ENCODE results near the gene CELF6. TPM values are rescaled to one million over a fixed set of nuclear protein-coding genes. Genes with fewer than 3 reads are reported as not detected.

CELF6 gene
- total RNA-seq, 1 donor from 2014 or later: 2.2 TPM

GRCh38 chr15:72249142-72249810, 70.7 kb downstream of the CELF6 start:
- POLR2A ChIA-PET: no interaction called here
- ATAC-seq (ENCODE audit: low read depth): no peak
- intact Hi-C loops (cut with micrococcal nuclease): no loop called here
- no peak overlapping the region for H3K4me3 Mint-ChIP-seq
- H3K4me1 Mint-ChIP-seq: no peaks in the 10 kb centered on the region
- no peak for TF ChIP-seq CTCF (IDR thresholded peaks at IDR 0.05)
- H3K36me3 Mint-ChIP-seq (ENCODE audit: low read depth): peaks cover 81% of the 10 kb centered on the region
- CTCF ChIA-PET: no interaction called here
- no peaks in the 10 kb centered on the region for H3K27me3 Mint-ChIP-seq
- no peaks in the 10 kb centered on the region for H3K9me3 Mint-ChIP-seq
- DNase-seq: no peak
- H3K27ac Mint-ChIP-seq: no peak overlapping the region

- Mint-ChIP-seq H3K9me3 (no peaks in the 10 kb centered on the region), H3K4me1 (no peaks in the 10 kb centered on the region), H3K27me3 (no peaks in the 10 kb centered on the region), H3K36me3 (ENCODE audit: low read depth) (peaks cover 82% of the 10 kb centered on the region), H3K4me3 (no peak overlapping the region), H3K27ac (no peak overlapping the region)
- DNase-seq (no peak), ATAC-seq (ENCODE audit: low read depth) (no peak)
- CTCF ChIA-PET: no interaction called here
- POLR2A ChIA-PET: no interaction called here
- no peak for TF ChIP-seq CTCF (IDR thresholded peaks at IDR 0.05)
- intact Hi-C loops (cut with micrococcal nuclease): no loop called here
Observed at GRCh38 chr15:72248514-72248913, 71.4 kb downstream of the CELF6 start.

GRCh38 chr15:72242775-72243370, 77.1 kb downstream of the CELF6 start:
- CTCF ChIA-PET: no interaction called here
- POLR2A ChIA-PET: no interaction called here
- TF ChIP-seq CTCF (IDR thresholded peaks at IDR 0.05): no peak

GRCh38 chr15:72239652-72240051, 80.3 kb downstream of the CELF6 start:
- ChIA-PET CTCF (interaction anchor here (0.9 to 1.7 kb wide), 3 partner anchors 12 to 40 kb away, joined by 3 to 11 read pairs (median 5); no protein-coding TSS in a partner anchor), POLR2A (interaction anchor here (1.9 to 3.3 kb wide), 2 partner anchors 10 to 12 kb away, joined by 12 read pairs; partner anchors contain the start of gene PKM)
- Mint-ChIP-seq H3K4me3 (no peak overlapping the region), H3K4me1 (peaks cover 3% of the 10 kb centered on the region), H3K9me3 (no peaks in the 10 kb centered on the region), H3K27me3 (no peaks in the 10 kb centered on the region), H3K36me3 (ENCODE audit: low read depth) (peaks cover 47% of the 10 kb centered on the region), H3K27ac (peak overlapping the region; percentile 1)
- intact Hi-C loops (cut with micrococcal nuclease): no loop called here
- ATAC-seq (ENCODE audit: low read depth) (no peak), DNase-seq (no peak)
- no peak for TF ChIP-seq CTCF (IDR thresholded peaks at IDR 0.05)

More at GRCh38 chr15:72242775-72243370, 77.1 kb downstream of the CELF6 start:
- ATAC-seq (ENCODE audit: low read depth) (no peak), DNase-seq (no peak)
- Mint-ChIP-seq H3K27me3 (no peaks in the 10 kb centered on the region), H3K4me1 (no peaks in the 10 kb centered on the region), H3K4me3 (no peak overlapping the region), H3K36me3 (ENCODE audit: low read depth) (peaks cover 65% of the 10 kb centered on the region), H3K27ac (no peak overlapping the region), H3K9me3 (no peaks in the 10 kb centered on the region)
- intact Hi-C loops (cut with micrococcal nuclease): no loop called here

- no peak overlapping the region for H3K27ac Mint-ChIP-seq
- peaks cover 37% of the 10 kb centered on the region for H3K36me3 Mint-ChIP-seq (ENCODE audit: low read depth)
- TF ChIP-seq CTCF (IDR thresholded peaks at IDR 0.05): no peak
- no peak overlapping the region for H3K4me3 Mint-ChIP-seq
- no peaks in the 10 kb centered on the region for H3K27me3 Mint-ChIP-seq
- ATAC-seq (ENCODE audit: low read depth): no peak
- H3K9me3 Mint-ChIP-seq: no peaks in the 10 kb centered on the region
- intact Hi-C loops (cut with micrococcal nuclease): no loop called here
- no peak for DNase-seq
- peaks cover 5% of the 10 kb centered on the region for H3K4me1 Mint-ChIP-seq
- POLR2A ChIA-PET: interaction anchor here (1.9 to 3.3 kb wide), 2 partner anchors 8 to 11 kb away, joined by 12 read pairs; partner anchors contain the start of gene PKM
- CTCF ChIA-PET: interaction anchor here (0.9 to 1.7 kb wide), 3 partner anchors 11 to 38 kb away, joined by 3 to 11 read pairs (median 5); no protein-coding TSS in a partner anchor
Observed at GRCh38 chr15:72238586-72238985, 81.4 kb downstream of the CELF6 start.

Measured in activated B cell treated with CpG ODN at 0.5 μM for 24 hours (primary cell).